Keratinocyte (primary cell): ENCODE data around the gene ZNF497. TPM values are rescaled to one million over a fixed set of nuclear protein-coding genes. Genes with fewer than 3 reads are reported as not detected.

Experiments used
- DNase-seq: peaks from one replicate; pipeline ENCODE4 v3.0.0-alpha.2; 2011; ENCODE audit warnings: low read depth, missing footprints, low spot score
- FAIRE-seq: peaks from 2 replicates; lab custom pipeline; 2011; peaks lifted over from hg19 to GRCh38; lab: Jason Lieb, UNC
- H2AFZ ChIP-seq: 2 replicates; pipeline ENCODE4 v1.6.0; 2012; ENCODE audit warnings: low read length, control low read depth, inconsistent platforms; ENCODE audit not compliant: control insufficient read depth
- H3K27ac ChIP-seq: 2 replicates; pipeline ENCODE4 v1.5.1; 2011; ENCODE audit warnings: low read length; ENCODE audit not compliant: control insufficient read depth, insufficient read depth
- H3K27me3 ChIP-seq: 3 replicates; pipeline ENCODE4 v1.6.0; 2011; ENCODE audit warnings: low read length; ENCODE audit not compliant: control insufficient read depth, insufficient read depth; ENCODE audit errors: extremely low read depth
- H3K36me3 ChIP-seq, 2 experiments: 2 replicates in 1 of 2; 3 replicates in 1 of 2; pipeline ENCODE4 v1.5.1; 2011; ENCODE audit warnings: low read length in 2 of 2, mild to moderate bottlenecking in 1 of 2; ENCODE audit not compliant: control insufficient read depth in 2 of 2, insufficient read depth in 2 of 2; ENCODE audit errors: extremely low read depth in 1 of 2
- H3K4me1 ChIP-seq: 3 replicates; pipeline ENCODE4 v1.5.1; 2011; ENCODE audit warnings: low read length; ENCODE audit not compliant: control insufficient read depth, insufficient read depth; ENCODE audit errors: extremely low read depth
- H3K4me2 ChIP-seq: 3 replicates; pipeline ENCODE4 v1.6.0; 2011; ENCODE audit warnings: low read depth, low read length; ENCODE audit not compliant: control insufficient read depth, insufficient read depth; ENCODE audit errors: extremely low read depth
- H3K4me3 ChIP-seq, 3 experiments: fragments of 200-600 bp in 1 of 3; sonication (generic) in 1 of 3; 2 replicates in 2 of 3; 3 replicates in 1 of 3; pipeline ENCODE4 v1.5.1; 2011 to 2016; ENCODE audit warnings: low read length in 3 of 3, mild to moderate bottlenecking in 3 of 3, control low read depth in 2 of 3, inconsistent platforms in 1 of 3, low read depth in 1 of 3, mixed read lengths in 1 of 3, mixed run types in 1 of 3, moderate library complexity in 1 of 3; ENCODE audit not compliant: control insufficient read depth in 2 of 3, insufficient read depth in 2 of 3; ENCODE audit errors: extremely low read depth in 1 of 3
- H3K79me2 ChIP-seq: 2 replicates; pipeline ENCODE4 v1.6.0; 2012; ENCODE audit warnings: low read length; ENCODE audit not compliant: control insufficient read depth, insufficient read depth
- H3K9ac ChIP-seq: 3 replicates; pipeline ENCODE4 v1.6.0; 2011; ENCODE audit warnings: low read length; ENCODE audit not compliant: control insufficient read depth, insufficient read depth; ENCODE audit errors: extremely low read depth
- H3K9me1 ChIP-seq: 3 replicates; pipeline ENCODE4 v1.6.0; 2011; ENCODE audit warnings: low read length; ENCODE audit not compliant: control insufficient read depth, insufficient read depth; ENCODE audit errors: extremely low read depth
- H3K9me3 ChIP-seq: 2 replicates; pipeline ENCODE4 v1.5.1; 2012; ENCODE audit warnings: low read depth, low read length; ENCODE audit not compliant: control insufficient read depth
- H4K20me1 ChIP-seq: 3 replicates; pipeline ENCODE4 v1.6.0; 2011; ENCODE audit warnings: low read length; ENCODE audit not compliant: control insufficient read depth, insufficient read depth; ENCODE audit errors: extremely low read depth
- CTCF ChIP-seq, 3 experiments: IDR thresholded peaks in 1 of 3; conservative IDR thresholded peaks in 1 of 3; optimal IDR thresholded peaks in 1 of 3; 2 replicates in 2 of 3; 3 replicates in 1 of 3; pipeline versions ENCODE3 to v1.5.1; 2011; ENCODE audit warnings: low read length in 3 of 3, mild to moderate bottlenecking in 3 of 3, moderate library complexity in 2 of 3, control low read depth in 1 of 3, inconsistent platforms in 1 of 3; ENCODE audit not compliant: insufficient read depth in 2 of 3; ENCODE audit errors: extremely low read depth in 1 of 3
- EZH2 ChIP-seq: IDR thresholded peaks from one replicate; pipeline ENCODE4 v1.6.1; 2012; ENCODE audit warnings: inconsistent platforms, mild to moderate bottlenecking, low read length, moderate library complexity
- dilution Hi-C: fragments of 300-500 bp; cut with MboI; formaldehyde crosslinking; loops from one replicate; pipeline ENCODE4 v1.7.0; 2020; ENCODE audit warnings: low sequenced_read_pairs; ENCODE audit not compliant: extremely low pct_ligation_motif_present
- polyA plus RNA-seq, 5 experiments: library from polyadenylated mRNA; depleted of rRNA in 3 of 5; stranded (reverse) in 3 of 5; stranded (forward) in 1 of 5; unstranded in 1 of 5; fragments of >200 nt; gene quantifications; 1 replicate in 1 of 5; 2 replicates in 3 of 5; 3 replicates in 1 of 5; pipeline versions ENCODE4 v1.2.1 to v1.2.3, GENCODE V29; 2011 to 2012; ENCODE audit warnings: missing spikeins in 2 of 5, low read depth in 1 of 5, low replicate concordance in 1 of 5

Gene ZNF497
- polyA plus RNA-seq, 1 donor (not counting 4 experiments of a cell fraction or from before 2014, with no cell fraction given) = 0.29 TPM

DNA sequence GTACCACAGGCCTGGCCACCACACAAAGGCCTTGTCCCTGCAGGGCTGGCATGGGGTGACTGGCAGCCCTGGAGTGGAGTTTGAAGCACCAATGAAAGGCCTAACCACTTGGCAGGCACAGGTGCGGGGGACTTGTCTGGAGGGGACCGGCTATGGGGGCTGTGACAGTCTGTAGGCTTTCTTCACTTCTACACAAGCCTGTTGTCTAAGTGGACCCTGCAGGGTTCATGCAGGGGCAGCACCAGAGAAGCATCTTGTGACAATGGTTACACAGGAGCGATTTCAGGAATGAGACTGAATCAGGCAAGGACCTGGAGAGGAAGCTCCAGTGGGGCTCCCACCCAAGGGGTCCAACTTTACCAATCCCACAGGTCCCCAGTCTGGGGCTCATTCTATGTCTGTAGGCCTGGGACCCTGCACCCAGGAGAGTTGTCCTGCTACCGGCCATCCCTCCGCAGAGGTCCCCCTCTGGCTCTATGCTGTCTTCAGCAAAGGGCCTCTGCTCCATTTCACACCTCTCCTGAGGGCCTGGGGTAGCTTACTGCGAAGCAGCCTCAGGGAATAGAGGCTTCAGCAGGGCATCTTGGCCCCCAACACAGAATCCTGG lies 20.5 kb upstream of the ZNF497 start:
- FAIRE-seq (no peak), DNase-seq (no peak)
- Histone ChIP-seq H3K9me1 (no peaks in the 10 kb centered on the region), H2AFZ (no peak overlapping the region), H3K4me3 (no peak overlapping the region), H3K9ac (no peak overlapping the region), H3K27me3 (no peaks in the 10 kb centered on the region), H3K4me1 (peaks cover 30% of the 10 kb centered on the region), H4K20me1 (peaks cover under 1% of the 10 kb centered on the region), H3K9me3 (no peaks in the 10 kb centered on the region), H3K27ac (no peak overlapping the region), H3K4me2 (no peak overlapping the region), H3K36me3 (peaks cover 0 to 6% of the 10 kb centered on the region in 2 experiments), H3K79me2 (peaks cover 35% of the 10 kb centered on the region)
- no peak for TF ChIP-seq EZH2
- TF ChIP-seq CTCF (optimal IDR thresholded peaks at IDR 0.05 in 1 of 3, IDR thresholded peaks at IDR 0.05 in 1 of 3, conservative IDR thresholded peaks at IDR 0.05 in 1 of 3; ENCODE audit: extremely low read depth in 1 of 3, insufficient read depth in 2 of 3, low read length in 3 of 3) = no peak
- dilution Hi-C loops = no loop called here

- H3K9me3 ChIP-seq = no peaks in the 10 kb centered on the region
- H3K36me3 ChIP-seq = no peaks in the 10 kb centered on the region
- peak overlapping the region; percentile 23 for H2AFZ ChIP-seq
- dilution Hi-C loops = no loop called here
- H3K4me3 ChIP-seq = peak overlapping the region; percentile 72 to 84 (median 79)
- H4K20me1 ChIP-seq = no peaks in the 10 kb centered on the region
- peak overlapping the region; percentile 85 for H3K4me2 ChIP-seq
- peaks cover 26% of the 10 kb centered on the region for H3K4me1 ChIP-seq
- no peaks in the 10 kb centered on the region for H3K9me1 ChIP-seq
- H3K9ac ChIP-seq = peak overlapping the region; percentile 91
- peak overlapping the region; percentile 93 for H3K27ac ChIP-seq
- no peak for TF ChIP-seq CTCF (optimal IDR thresholded peaks at IDR 0.05 in 1 of 3, IDR thresholded peaks at IDR 0.05 in 1 of 3, conservative IDR thresholded peaks at IDR 0.05 in 1 of 3; ENCODE audit: extremely low read depth in 1 of 3, insufficient read depth in 2 of 3, low read length in 3 of 3)
- DNase-seq (no peak), FAIRE-seq (no peak)
- H3K27me3 ChIP-seq = no peaks in the 10 kb centered on the region
- peaks cover 24% of the 10 kb centered on the region for H3K79me2 ChIP-seq
Measured at GRCh38 chr19:58381460-58382212, 19.1 kb upstream of the ZNF497 start.
